DOHH2 (cell line): ENCODE measurements around the gene WNK1.

Experiments used
- EZH2phosphoT487 ChIP-seq: fragments of 200-600 bp; sonication (generic); IDR thresholded peaks from 2 replicates; pipeline ENCODE4 v1.6.1; 2017; ENCODE audit warnings: borderline replicate concordance, mild to moderate bottlenecking, antibody characterized with exemption, low read length, moderate library complexity, mixed read lengths
- TF ChIP-seq, protein P1 (sequence below): fragments of 200-600 bp; sonication (generic); IDR thresholded peaks from one replicate; pipeline ENCODE4 v1.5.1; 2014; ENCODE audit warnings: antibody characterized with exemption, mild to moderate bottlenecking, low read depth, low read length; ENCODE audit not compliant: poor library complexity, severe bottlenecking

DNA sequence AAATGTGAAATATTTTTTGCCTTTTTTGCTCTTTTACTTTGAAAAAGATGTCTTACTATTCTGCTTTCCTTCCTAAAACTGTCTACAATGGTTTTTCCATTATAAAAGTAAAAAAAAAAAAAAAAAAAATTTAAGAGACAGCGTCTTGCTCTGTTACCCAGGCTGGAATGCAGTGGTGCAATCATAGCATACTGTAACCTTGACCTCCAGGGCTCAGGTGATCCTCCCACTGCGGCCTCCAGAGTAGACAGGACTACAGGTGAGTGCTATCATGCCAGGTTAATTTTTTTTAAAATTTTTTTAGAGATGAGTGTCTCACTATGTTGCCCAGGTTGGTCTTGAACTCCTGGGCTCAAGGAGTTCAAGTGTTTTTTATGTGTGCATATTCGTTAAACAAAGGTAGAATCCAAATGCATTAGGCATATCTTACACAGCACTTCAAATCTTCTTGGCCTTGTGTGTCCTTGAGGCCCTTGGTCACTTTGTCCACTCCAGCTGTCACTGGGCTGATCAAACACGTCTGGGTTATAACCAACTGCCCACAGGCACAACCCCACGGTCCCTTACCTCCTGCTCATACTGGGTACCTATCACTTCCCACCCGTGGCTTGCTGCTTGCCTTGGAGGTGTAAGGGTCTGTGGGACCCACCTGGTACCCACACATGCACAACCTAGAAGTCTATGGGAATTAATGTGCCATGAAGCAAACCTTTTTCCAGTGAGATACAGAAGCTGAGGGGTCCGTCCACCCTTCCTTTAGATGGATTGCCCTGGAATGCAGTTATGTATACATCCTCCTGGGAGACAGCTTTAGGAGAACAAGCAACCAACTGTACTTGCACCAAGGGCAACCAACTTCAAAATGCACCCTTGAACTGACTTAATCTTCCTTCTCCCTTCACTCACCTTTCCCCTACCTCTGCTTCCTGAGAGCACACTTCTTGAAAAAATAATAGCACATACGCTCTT lies 184.3 kb downstream of the WNK1 start:
- TF ChIP-seq, protein P1, sequence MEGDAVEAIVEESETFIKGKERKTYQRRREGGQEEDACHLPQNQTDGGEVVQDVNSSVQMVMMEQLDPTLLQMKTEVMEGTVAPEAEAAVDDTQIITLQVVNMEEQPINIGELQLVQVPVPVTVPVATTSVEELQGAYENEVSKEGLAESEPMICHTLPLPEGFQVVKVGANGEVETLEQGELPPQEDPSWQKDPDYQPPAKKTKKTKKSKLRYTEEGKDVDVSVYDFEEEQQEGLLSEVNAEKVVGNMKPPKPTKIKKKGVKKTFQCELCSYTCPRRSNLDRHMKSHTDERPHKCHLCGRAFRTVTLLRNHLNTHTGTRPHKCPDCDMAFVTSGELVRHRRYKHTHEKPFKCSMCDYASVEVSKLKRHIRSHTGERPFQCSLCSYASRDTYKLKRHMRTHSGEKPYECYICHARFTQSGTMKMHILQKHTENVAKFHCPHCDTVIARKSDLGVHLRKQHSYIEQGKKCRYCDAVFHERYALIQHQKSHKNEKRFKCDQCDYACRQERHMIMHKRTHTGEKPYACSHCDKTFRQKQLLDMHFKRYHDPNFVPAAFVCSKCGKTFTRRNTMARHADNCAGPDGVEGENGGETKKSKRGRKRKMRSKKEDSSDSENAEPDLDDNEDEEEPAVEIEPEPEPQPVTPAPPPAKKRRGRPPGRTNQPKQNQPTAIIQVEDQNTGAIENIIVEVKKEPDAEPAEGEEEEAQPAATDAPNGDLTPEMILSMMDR: no peak
- no peak for TF ChIP-seq EZH2phosphoT487
